Measurements from ENCODE around the gene SOX21. TPM values are rescaled to one million over a fixed set of nuclear protein-coding genes. Genes with fewer than 3 reads are reported as not detected.

The SOX21 gene
- polyA plus RNA-seq (2011; rRNA removed) (6.1 and 6.9 TPM in 2 replicates), polyA plus RNA-seq (2017; fragmentation: RNase III; extraction: RNeasy Plus Mini Kit Qiagen cat#74134 plus additional on column Dnase treatment) (0.28 to 0.62 TPM (median 0.45 TPM) in 3 replicates), polyA minus RNA-seq (2011; rRNA and poly(A)+ RNA removed) (4.1 and 5.0 TPM in 2 replicates)
- 3.2 and 4.3 TPM in 2 replicates for polyA plus RNA-seq (2012; cell fraction: cytosol; rRNA removed)
- 2.4 and 2.5 TPM in 2 replicates for polyA plus RNA-seq (2012; cell fraction: nucleus; rRNA removed)

DNA sequence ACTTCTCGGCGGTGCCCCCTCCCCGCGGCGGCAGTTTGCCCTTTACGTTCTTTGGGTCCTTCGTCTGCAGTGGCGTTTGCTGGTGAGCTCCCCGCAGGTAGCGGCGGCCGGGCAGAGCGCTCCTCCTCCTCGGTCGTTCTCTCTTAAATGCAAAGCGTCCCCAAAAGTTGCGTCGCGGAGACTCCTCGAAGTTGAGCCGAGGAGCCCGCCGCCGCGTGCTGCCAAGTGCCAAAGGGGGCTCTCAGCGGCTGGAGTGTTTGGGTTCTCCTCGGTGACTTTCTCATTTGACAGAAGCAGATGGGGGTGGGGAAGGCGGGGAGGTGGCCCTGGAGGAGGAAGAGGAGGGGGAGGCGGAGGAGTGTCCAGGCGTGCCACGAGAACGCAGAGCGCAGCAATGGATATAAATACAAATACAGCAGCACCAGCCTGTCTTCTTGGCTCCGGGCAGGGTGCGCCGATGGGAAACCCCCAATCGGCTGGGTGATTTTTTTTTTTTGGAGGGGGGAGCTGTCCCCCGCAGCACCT lies at the start of gene SOX21:
Gene SOX21 (minus strand): TSS at position 259 of the 525 bp plus-strand sequence. CDS start 496 bp downstream, outside the sequence.
- FAIRE-seq, result no peak
- TF ChIP-seq, protein P1, sequence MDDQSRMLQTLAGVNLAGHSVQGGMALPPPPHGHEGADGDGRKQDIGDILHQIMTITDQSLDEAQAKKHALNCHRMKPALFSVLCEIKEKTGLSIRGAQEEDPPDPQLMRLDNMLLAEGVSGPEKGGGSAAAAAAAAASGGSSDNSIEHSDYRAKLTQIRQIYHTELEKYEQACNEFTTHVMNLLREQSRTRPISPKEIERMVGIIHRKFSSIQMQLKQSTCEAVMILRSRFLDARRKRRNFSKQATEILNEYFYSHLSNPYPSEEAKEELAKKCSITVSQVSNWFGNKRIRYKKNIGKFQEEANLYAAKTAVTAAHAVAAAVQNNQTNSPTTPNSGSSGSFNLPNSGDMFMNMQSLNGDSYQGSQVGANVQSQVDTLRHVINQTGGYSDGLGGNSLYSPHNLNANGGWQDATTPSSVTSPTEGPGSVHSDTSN (IDR thresholded peaks at IDR 0.05), result no peak
- TF ChIP-seq, protein P2, sequence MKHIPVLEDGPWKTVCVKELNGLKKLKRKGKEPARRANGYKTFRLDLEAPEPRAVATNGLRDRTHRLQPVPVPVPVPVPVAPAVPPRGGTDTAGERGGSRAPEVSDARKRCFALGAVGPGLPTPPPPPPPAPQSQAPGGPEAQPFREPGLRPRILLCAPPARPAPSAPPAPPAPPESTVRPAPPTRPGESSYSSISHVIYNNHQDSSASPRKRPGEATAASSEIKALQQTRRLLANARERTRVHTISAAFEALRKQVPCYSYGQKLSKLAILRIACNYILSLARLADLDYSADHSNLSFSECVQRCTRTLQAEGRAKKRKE (CRISPR knock-in tag; IDR thresholded peaks at IDR 0.05; ENCODE audit: low read depth), result no peak
- no peak for TF ChIP-seq NR3C1 (IDR thresholded peaks at IDR 0.05)
- TF ChIP-seq, protein P3, sequence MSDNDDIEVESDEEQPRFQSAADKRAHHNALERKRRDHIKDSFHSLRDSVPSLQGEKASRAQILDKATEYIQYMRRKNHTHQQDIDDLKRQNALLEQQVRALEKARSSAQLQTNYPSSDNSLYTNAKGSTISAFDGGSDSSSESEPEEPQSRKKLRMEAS (IDR thresholded peaks at IDR 0.05), result 0 out of 2 replicates have a peak, but pooled peaks have one; percentile 31
- TF ChIP-seq FOSB (CRISPR knock-in tag; IDR thresholded peaks at IDR 0.05), result no peak
- no peak for TF ChIP-seq POLR2AphosphoS2 (conservative IDR thresholded peaks at IDR 0.05; ENCODE audit: low read length)
- TF ChIP-seq, protein P4, sequence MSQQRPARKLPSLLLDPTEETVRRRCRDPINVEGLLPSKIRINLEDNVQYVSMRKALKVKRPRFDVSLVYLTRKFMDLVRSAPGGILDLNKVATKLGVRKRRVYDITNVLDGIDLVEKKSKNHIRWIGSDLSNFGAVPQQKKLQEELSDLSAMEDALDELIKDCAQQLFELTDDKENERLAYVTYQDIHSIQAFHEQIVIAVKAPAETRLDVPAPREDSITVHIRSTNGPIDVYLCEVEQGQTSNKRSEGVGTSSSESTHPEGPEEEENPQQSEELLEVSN (IDR thresholded peaks at IDR 0.05; ENCODE audit: borderline replicate concordance, low read depth), result 0 out of 2 replicates have a peak, but pooled peaks have one; percentile 52
- TF ChIP-seq, protein P5, sequence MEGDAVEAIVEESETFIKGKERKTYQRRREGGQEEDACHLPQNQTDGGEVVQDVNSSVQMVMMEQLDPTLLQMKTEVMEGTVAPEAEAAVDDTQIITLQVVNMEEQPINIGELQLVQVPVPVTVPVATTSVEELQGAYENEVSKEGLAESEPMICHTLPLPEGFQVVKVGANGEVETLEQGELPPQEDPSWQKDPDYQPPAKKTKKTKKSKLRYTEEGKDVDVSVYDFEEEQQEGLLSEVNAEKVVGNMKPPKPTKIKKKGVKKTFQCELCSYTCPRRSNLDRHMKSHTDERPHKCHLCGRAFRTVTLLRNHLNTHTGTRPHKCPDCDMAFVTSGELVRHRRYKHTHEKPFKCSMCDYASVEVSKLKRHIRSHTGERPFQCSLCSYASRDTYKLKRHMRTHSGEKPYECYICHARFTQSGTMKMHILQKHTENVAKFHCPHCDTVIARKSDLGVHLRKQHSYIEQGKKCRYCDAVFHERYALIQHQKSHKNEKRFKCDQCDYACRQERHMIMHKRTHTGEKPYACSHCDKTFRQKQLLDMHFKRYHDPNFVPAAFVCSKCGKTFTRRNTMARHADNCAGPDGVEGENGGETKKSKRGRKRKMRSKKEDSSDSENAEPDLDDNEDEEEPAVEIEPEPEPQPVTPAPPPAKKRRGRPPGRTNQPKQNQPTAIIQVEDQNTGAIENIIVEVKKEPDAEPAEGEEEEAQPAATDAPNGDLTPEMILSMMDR (IDR thresholded peaks at IDR 0.05), result no peak
- TF ChIP-seq, protein P6, sequence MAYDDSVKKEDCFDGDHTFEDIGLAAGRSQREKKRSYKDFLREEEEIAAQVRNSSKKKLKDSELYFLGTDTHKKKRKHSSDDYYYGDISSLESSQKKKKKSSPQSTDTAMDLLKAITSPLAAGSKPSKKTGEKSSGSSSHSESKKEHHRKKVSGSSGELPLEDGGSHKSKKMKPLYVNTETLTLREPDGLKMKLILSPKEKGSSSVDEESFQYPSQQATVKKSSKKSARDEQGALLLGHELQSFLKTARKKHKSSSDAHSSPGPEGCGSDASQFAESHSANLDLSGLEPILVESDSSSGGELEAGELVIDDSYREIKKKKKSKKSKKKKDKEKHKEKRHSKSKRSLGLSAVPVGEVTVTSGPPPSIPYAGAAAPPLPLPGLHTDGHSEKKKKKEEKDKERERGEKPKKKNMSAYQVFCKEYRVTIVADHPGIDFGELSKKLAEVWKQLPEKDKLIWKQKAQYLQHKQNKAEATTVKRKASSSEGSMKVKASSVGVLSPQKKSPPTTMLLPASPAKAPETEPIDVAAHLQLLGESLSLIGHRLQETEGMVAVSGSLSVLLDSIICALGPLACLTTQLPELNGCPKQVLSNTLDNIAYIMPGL (CRISPR knock-in tag; IDR thresholded peaks at IDR 0.05; ENCODE audit: borderline replicate concordance), result no peak
- TF ChIP-seq, protein P7, sequence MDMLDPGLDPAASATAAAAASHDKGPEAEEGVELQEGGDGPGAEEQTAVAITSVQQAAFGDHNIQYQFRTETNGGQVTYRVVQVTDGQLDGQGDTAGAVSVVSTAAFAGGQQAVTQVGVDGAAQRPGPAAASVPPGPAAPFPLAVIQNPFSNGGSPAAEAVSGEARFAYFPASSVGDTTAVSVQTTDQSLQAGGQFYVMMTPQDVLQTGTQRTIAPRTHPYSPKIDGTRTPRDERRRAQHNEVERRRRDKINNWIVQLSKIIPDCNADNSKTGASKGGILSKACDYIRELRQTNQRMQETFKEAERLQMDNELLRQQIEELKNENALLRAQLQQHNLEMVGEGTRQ (IDR thresholded peaks at IDR 0.05), result no peak
- TF ChIP-seq EHMT2 (IDR thresholded peaks at IDR 0.05; ENCODE audit: low read depth), result no peak
- WGBS (ENCODE audit: missing lambda C conversion rate), result 0% methylated on average over 8 of the region's 38 CpGs

DNA sequence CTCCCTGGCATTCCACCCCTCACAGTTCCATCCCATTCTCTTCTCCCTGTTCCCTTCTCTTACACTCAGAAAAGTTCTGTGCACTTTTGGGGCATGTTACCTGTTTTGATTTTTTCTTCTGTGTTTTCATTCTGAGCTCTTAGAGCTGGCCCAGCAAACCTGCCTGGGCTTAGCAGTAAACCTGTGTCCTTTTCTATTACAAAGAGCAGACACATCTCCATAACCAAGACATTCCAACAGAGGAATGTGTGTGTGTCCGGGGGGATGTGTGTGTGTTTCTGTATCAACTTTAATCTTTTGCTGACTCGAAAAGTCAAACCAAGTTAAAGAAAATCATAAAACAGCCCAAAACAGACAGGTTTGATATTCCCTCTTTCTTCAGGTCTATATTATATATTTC lies 49.1 kb upstream of the SOX21 start:
- H3K4me1 ChIP-seq, result no peaks in the 10 kb centered on the region
- CTCF ChIA-PET, result no interaction called here
- ATAC-seq (no peak), FAIRE-seq (no peak), DNase-seq (ENCODE audit: low read depth in 1 of 2, low spot score in 1 of 2) (no peak)
- H3K9me3 ChIP-seq, result no peaks in the 10 kb centered on the region
- 18% methylated on average over 2 of the region's 2 CpGs for WGBS (ENCODE audit: missing lambda C conversion rate)
- no peak for TF ChIP-seq HEYL (CRISPR knock-in tag; IDR thresholded peaks at IDR 0.05)
- TF ChIP-seq, protein P7 (IDR thresholded peaks at IDR 0.05), result no peak
- no peak for TF ChIP-seq EP300 (IDR thresholded peaks at IDR 0.05)
- TF ChIP-seq GATA3 (IDR thresholded peaks at IDR 0.05; ENCODE audit: borderline replicate concordance), result no peak
- TF ChIP-seq CBX8 (IDR thresholded peaks at IDR 0.05), result no peak
- no peak overlapping the region for H3K4me2 ChIP-seq
- POLR2A ChIA-PET, result no interaction called here
- H3K4me3 ChIP-seq, result no peak overlapping the region
- no peak overlapping the region for H3K27ac ChIP-seq

More for the DNA sequence above, at the start of gene SOX21:
- DNase-seq (ENCODE audit: low read depth in 1 of 2, low spot score in 1 of 2) (peak in 1 of 2 experiments; percentile 48), ATAC-seq (peak; percentile 8 to 20; a peak in 3 of 6 replicates)
- POLR2A ChIA-PET, result interaction anchor here (0.7 kb wide), 2 partner anchors 8 to 30 kb away, joined by 3 to 9 read pairs; no protein-coding TSS in a partner anchor
- Histone ChIP-seq H3K9me3 (no peaks in the 10 kb centered on the region), H3K27ac (peak within 1 kb of the TSS; percentile 54 to 76; a peak in 5 of 6 replicates), H3K4me2 (peak within 1 kb of the TSS; percentile 86), H3K4me1 (no peaks in the 10 kb centered on the region), H3K4me3 (peak within 1 kb of the TSS; percentile 55)
- CTCF ChIA-PET, result interaction anchor here (0.6 to 0.8 kb wide), 2 partner anchors 38 to 261 kb away, joined by 3 to 4 read pairs; no protein-coding TSS in a partner anchor

All from A549 (cell line).